NCI-H345 treated with DMSO at 0.1 percent for 48 hours (cell line): ENCODE measurements around the gene HEXIM1.

ENCODE experiments used
- DNase-seq: peaks from one replicate; lab custom pipeline; 2025; ENCODE audit not compliant: unreplicated experiment; lab: John Stamatoyannopoulos, UW

Gene HEXIM1, protein sequence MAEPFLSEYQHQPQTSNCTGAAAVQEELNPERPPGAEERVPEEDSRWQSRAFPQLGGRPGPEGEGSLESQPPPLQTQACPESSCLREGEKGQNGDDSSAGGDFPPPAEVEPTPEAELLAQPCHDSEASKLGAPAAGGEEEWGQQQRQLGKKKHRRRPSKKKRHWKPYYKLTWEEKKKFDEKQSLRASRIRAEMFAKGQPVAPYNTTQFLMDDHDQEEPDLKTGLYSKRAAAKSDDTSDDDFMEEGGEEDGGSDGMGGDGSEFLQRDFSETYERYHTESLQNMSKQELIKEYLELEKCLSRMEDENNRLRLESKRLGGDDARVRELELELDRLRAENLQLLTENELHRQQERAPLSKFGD

GRCh38 chr17:45148183-45149036, at the start of gene HEXIM1:
HEXIM1 (plus strand) TSS chr17:45148475; CDS start chr17:45149191, 716 bp downstream.
- peak; percentile 98 for DNase-seq

DNA sequence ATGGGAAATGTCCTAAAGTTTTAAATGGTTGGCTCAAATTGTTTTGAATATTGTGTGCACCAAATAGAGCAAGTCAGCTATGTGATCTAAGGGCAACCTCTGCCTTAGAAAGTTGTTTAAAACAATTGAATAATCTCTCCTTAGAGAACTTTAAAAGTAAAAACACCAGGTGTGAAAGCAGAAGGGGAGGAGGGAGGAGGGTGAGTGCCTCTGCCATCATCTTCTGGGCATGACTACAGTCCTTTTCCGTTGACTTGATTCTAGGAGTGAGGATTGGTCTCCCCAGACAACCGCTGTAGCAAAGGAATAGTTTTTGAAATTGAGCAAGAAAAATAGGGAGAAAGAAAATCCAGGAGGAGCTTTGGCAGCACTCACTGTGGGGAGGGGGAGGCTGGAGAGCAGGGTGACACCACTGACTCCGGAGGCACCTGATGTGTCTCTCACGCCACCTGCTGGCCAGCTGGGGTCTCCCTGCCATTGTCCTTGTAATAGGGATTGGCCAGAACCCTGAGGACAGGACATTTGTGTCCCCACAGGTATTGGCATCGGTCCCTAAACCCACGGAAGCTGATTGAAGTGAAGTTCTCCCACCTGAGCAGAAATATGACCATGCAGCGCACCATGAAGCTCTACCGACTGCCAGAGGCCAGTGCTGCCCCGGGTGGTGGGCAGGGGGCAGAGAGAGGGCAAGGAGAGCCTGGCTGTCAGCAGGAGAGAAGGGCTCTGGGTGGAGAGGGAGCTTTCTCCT, 49.2 kb upstream of the HEXIM1 start:
- DNase-seq = peak; percentile 21

DNA sequence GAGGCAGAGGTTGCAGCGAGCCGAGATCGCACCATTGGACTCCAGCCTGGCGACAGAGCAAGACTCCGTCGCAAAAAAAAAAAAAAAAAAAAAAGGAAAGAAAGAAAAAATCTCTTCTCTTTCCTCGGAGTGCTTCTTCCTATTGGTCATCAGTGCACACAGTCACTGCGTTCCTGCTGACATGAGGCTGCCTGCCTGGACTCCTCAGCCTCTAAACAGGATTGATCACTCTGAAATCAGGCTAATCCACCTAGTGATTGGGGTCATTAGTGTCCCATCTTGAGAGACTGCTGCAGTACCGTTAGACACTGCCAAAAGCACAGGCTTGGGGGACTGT, 46.8 kb upstream of the HEXIM1 start:
- no peak for DNase-seq

DNA sequence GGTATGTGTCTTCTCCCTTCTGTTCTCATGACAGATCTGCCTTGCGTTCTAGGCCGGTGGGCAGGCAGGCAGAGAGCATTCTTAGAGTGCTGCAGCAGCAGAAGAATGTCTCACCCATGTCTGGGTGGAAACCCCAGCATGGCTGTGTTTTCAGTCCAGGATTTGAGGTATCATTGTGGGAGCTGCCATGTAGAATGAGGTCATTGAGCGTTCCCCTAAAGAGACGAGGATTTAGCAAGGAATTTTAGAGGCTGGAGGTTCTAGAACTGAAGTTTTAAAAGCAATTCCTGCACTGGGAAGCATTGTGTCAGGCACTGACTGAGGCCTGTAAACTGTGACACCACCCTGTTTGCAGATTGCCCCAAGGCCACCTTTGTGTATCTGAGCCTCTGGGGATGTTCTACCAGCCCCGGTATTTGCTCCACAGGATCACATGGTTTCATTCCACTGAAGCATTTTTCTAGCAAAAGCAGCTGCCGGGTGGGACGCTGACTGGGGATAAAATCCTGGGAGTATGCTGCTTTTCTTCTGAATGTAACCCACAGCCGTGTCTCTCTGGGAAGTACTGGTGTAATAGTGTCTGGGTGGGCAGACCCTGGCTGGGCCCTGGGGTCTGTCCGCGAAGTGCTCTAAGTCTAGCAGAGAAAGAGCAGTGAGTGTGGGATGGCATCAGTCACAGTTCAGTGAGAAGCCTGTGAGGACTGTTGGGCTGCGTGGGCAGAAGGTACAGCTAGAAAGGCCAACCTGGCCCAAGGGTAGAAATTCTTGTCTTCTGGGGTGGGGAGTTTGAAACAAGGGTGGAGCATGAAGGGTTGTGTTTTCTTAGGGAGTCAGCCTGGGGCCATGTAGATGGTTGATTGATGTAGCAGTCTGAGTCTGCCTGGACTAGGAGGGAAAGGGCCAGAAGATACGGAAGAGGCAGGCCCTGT, 46.1 kb upstream of the HEXIM1 start:
- no peak for DNase-seq

GRCh38 chr17:45102856-45103255, 45.4 kb upstream of the HEXIM1 start:
- no peak for DNase-seq

GRCh38 chr17:45103269-45103795, 44.9 kb upstream of the HEXIM1 start:
- no peak for DNase-seq

- no peak for DNase-seq
These were observed 44.2 kb upstream of the HEXIM1 start for GRCh38 chr17:45104029-45104428.

DNA sequence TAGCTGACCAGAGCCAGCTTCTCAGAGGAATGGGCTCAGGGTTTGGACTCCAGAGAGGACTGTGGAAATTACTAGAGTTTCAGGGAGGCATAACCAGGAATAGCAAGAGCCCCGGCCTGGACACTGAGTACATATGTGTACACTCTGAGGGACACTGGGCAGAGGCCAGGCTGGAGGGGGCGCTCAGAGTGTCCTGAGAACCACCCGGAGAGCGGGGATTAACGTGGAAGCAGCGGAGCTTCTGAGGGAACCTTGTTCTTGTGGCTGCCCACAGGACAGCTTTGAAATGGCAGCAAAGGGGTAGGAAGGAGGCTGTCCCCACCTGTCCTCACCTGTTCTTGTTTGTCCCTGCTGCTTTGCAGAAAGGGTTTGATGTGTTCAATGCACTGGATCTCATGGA, 43.8 kb upstream of the HEXIM1 start:
- DNase-seq = no peak

DNA sequence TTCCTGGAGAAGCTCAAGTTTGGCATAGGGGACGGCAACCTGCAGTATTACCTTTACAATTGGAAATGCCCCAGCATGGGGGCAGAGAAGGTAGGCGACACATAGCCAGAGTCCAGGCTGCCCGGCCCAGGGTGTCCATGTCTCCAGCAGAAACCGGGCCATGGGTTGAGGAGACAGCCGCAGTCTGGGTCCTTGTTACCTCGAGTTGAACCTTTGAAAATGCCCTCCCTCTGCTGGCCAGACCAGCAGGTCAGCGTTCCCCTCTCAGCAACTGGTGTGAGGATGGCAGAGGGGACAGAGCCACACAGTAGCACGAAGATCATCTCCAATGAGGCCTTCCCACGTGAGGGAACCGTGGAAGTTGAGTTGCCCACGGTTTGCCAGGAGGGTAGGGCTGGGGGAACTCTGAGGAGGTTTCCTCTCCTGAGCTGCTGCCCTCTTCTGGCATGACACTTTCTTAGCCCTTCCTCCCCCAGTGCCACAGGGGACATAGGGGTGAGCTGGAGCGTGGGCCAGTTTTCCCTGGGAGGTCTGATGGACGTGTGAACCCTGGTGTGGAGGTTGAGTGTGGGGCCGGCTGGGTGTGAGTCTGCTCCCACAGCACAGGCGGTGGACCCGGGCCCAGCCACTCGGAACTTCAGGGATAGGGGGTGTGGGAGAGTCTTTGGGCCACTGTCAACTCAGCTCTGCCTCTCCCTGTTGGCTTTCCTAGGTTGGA, 43.2 kb upstream of the HEXIM1 start:
- no peak for DNase-seq

GRCh38 chr17:45106096-45106495, 42.2 kb upstream of the HEXIM1 start:
- no peak for DNase-seq

- DNase-seq = no peak
These were observed 41.7 kb upstream of the HEXIM1 start for GRCh38 chr17:45106582-45106981.

DNA sequence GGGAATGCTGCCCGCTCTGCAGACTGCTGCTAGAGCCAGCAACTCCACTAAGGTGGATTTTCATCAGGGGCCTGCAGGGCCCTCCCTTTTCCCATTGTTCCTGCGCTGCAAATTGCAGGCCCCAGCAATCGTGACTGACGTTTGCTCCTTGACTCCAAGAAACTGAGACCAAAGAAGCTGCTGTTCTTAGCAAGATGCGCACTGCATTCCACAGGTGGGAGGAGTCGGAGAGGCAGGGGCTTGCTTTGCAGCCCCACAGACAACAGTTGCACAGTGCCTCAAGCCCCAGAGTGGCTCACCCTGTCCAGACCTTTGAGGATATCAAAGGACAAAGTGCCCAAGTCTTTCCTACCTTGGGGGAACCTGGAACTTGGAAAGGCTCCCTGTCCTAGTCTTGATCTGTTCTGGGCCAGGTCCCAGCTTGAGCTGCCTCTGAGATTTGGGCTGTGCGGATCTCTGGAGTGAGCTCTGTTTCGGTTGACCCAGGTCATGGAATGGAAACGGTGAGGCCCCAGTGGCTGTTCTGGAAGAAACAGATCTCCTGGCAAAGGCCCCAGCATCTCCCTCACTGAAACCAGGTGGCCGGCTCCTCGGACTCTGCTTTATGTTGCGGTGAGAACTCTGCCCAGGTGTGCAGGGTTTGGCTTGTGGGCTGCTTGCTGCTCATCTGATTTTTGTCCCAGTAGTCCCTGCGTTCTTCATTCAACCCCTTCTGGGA, 40.8 kb upstream of the HEXIM1 start:
- DNase-seq = no peak

- no peak for DNase-seq
These were observed 40.2 kb upstream of the HEXIM1 start for GRCh38 chr17:45108051-45108450.

GRCh38 chr17:45108595-45109521, 39.4 kb upstream of the HEXIM1 start:
- DNase-seq = no peak

- DNase-seq = no peak
These were observed 37.3 kb upstream of the HEXIM1 start for GRCh38 chr17:45110676-45111611.

GRCh38 chr17:45111850-45112249, 36.4 kb upstream of the HEXIM1 start:
- no peak for DNase-seq
